A549 (cell line): Measurements from ENCODE around the gene ZNF599. TPM values are rescaled to one million over a fixed set of nuclear protein-coding genes. Genes with fewer than 3 reads are reported as not detected.

Experiments
- ATAC-seq, 2 experiments: fragments of 200-7000 bp in 1 of 2; fragments of >200 bp in 1 of 2; cut with Nextera tagmentation in 1 of 2; cut with Tn5 transposase in 1 of 2; 3 replicates each; pipeline versions ENCODE4 v1.8.0 to v1.9.1; 2018 to 2020; ENCODE audit warnings: mild to moderate bottlenecking in 1 of 2, moderate library complexity in 1 of 2
- CTCF ChIA-PET: fragments of 300-600 bp; sonication (Branson Sonifier 250); formaldehyde crosslinking; extraction: SDS; loops from one replicate; lab custom pipeline; 2021; ENCODE audit warnings: antibody characterized with exemption, inconsistent platforms; lab: Yijun Ruan, JAX
- POLR2A ChIA-PET: fragments of 350-600 bp; formaldehyde crosslinking; extraction: SDS; loops from one replicate; lab custom pipeline; 2021; ENCODE audit warnings: antibody characterized with exemption, inconsistent platforms; lab: Yijun Ruan, JAX
- DNase-seq, 2 experiments: peaks; one replicate each; pipeline versions ENCODE4 v3.0.0 to v3.0.0-alpha.2; 2011 to 2016; ENCODE audit warnings: low read depth in 1 of 2, low spot score in 1 of 2
- FAIRE-seq: peaks from 2 replicates; lab custom pipeline; 2011; peaks lifted over from hg19 to GRCh38; lab: Jason Lieb, UNC
- H3K27ac ChIP-seq, 2 experiments: fragments of >200 bp; sonication (Bioruptor Twin); formaldehyde crosslinking; 3 replicates each; pipeline ENCODE4 v1.5.1; 2016 to 2017
- H3K4me1 ChIP-seq: fragments of >200 bp; sonication (Bioruptor Twin); formaldehyde crosslinking; 3 replicates; pipeline ENCODE4 v1.6.1; 2016
- H3K4me2 ChIP-seq: fragments of >200 bp; sonication (Bioruptor Twin); formaldehyde crosslinking; 3 replicates; pipeline ENCODE4 v1.6.1; 2016
- H3K4me3 ChIP-seq: fragments of >200 bp; sonication (Bioruptor Twin); formaldehyde crosslinking; 3 replicates; pipeline ENCODE4 v1.5.1; 2016
- H3K9me3 ChIP-seq: fragments of >200 bp; sonication (Bioruptor Twin); formaldehyde crosslinking; 3 replicates; pipeline ENCODE4 v1.6.1; 2016
- FOXS1 ChIP-seq: fragments of 250-450 bp; sonication (Bioruptor Pico); IDR thresholded peaks from 2 replicates; pipeline ENCODE4 v1.5.0; 2020; ENCODE audit warnings: mild to moderate bottlenecking, moderate library complexity
- GATA3 ChIP-seq: IDR thresholded peaks from 2 replicates; pipeline ENCODE4 v1.6.1; 2012; ENCODE audit warnings: borderline replicate concordance
- HES2 ChIP-seq: fragments of >200 bp; sonication (Bioruptor Twin); formaldehyde crosslinking; IDR thresholded peaks from 2 replicates; pipeline ENCODE4 v1.6.1; 2016
- HEYL ChIP-seq: fragments of 250-450 bp; sonication (Bioruptor Pico); IDR thresholded peaks from 2 replicates; pipeline ENCODE4 v1.8.0; 2021; ENCODE audit warnings: mild to moderate bottlenecking, moderate library complexity
- HOXA7 ChIP-seq: fragments of 250-450 bp; sonication (Bioruptor Pico); IDR thresholded peaks from 2 replicates; pipeline ENCODE4 v1.5.0; 2020; ENCODE audit warnings: mild to moderate bottlenecking, moderate library complexity
- PHF8 ChIP-seq: fragments of 200-600 bp; sonication (generic); IDR thresholded peaks from 2 replicates; pipeline ENCODE4 v1.6.1; 2016; ENCODE audit warnings: low read depth, mild to moderate bottlenecking, antibody characterized with exemption, moderate library complexity, borderline replicate concordance
- POLR2A ChIP-seq: IDR thresholded peaks from 2 replicates; pipeline ENCODE4 v1.6.1; 2012; ENCODE audit warnings: mild to moderate bottlenecking, low read length
- REST ChIP-seq: fragments of 200-600 bp; sonication (generic); IDR thresholded peaks from 2 replicates; pipeline ENCODE4 v1.6.1; 2016; ENCODE audit warnings: antibody characterized with exemption, mild to moderate bottlenecking, moderate library complexity
- TFCP2L1 ChIP-seq: fragments of 250-450 bp; sonication (Bioruptor Pico); IDR thresholded peaks from 2 replicates; pipeline ENCODE4 v1.5.0; 2021; ENCODE audit warnings: mild to moderate bottlenecking
- ZNF302 ChIP-seq: fragments of 250-450 bp; sonication (Bioruptor Pico); IDR thresholded peaks from 2 replicates; pipeline ENCODE4 v1.9.0; 2021; ENCODE audit warnings: inconsistent platforms, mild to moderate bottlenecking, moderate library complexity
- ZSCAN20 ChIP-seq: fragments of 250-450 bp; sonication (Bioruptor Pico); IDR thresholded peaks from 2 replicates; pipeline ENCODE4 v1.8.0; 2022; ENCODE audit warnings: mild to moderate bottlenecking, moderate library complexity
- WGBS: methylation state at CpG from one replicate; pipeline ENCODE4 v1.1.6; 2017; ENCODE audit errors: missing lambda C conversion rate; 5-methylcytosine and 5-hydroxymethylcytosine counted together
- polyA plus RNA-seq, 4 experiments: library from polyadenylated mRNA; depleted of rRNA in 3 of 4; stranded (reverse); fragments of >200 nt; fragmentation: RNase III in 1 of 4; extraction: RNeasy Plus Mini Kit Qiagen cat#74134 plus additional on column Dnase treatment in 1 of 4; gene quantifications; 2 replicates in 3 of 4; 3 replicates in 1 of 4; pipeline ENCODE4 v1.2.3, GENCODE V29; 2011 to 2017

Gene ZNF599
- polyA plus RNA-seq, 2 of the 4 experiments (the other 2 are of a cell fraction) = 2.6 to 3.9 TPM

- FAIRE-seq = peak; percentile 85
- ChIA-PET POLR2A (no interaction called here), CTCF (interaction anchor here (0.5 kb wide), 1 partner anchor 279 kb away, joined by 3 read pairs; no protein-coding TSS in a partner anchor)
- DNase-seq = no peak
- TF ChIP-seq POLR2A (no peak), ZNF302 (no peak), HES2 (no peak), REST (no peak), HOXA7 (no peak)
- ATAC-seq = no peak
- Histone ChIP-seq H3K4me1 (no peaks in the 10 kb centered on the region), H3K4me3 (no peak overlapping the region), H3K27ac (no peak overlapping the region), H3K9me3 (peaks cover 50% of the 10 kb centered on the region; the same call in 2 of the 3 replicates), H3K4me2 (no peak overlapping the region)
- WGBS = 2% methylated on average over 2 of the region's 2 CpGs
These were observed 15.1 kb upstream of the ZNF599 start for GRCh38 chr19:34788074-34788473.

- Histone ChIP-seq H3K4me3 (no peak overlapping the region), H3K9me3 (peaks cover 52% of the 10 kb centered on the region; the same call in 2 of the 3 replicates), H3K4me2 (no peak overlapping the region), H3K4me1 (no peaks in the 10 kb centered on the region), H3K27ac (no peak overlapping the region)
- no peak for DNase-seq
- FAIRE-seq = peak; percentile 18
- WGBS = 6% methylated on average over 3 of the region's 3 CpGs
- ChIA-PET CTCF (no interaction called here), POLR2A (no interaction called here)
- ATAC-seq = no peak
- no peak for TF ChIP-seq REST
These were observed 14.2 kb upstream of the ZNF599 start for GRCh38 chr19:34787059-34787824.

- peak; percentile 83 for FAIRE-seq
- TF ChIP-seq TFCP2L1 (CRISPR knock-in tag) = no peak
- no peak for TF ChIP-seq FOXS1 (CRISPR knock-in tag)
- TF ChIP-seq PHF8 = no peak
- no peak for TF ChIP-seq ZSCAN20 (CRISPR knock-in tag)
- TF ChIP-seq HEYL = no peak
- no peak for TF ChIP-seq GATA3
- TF ChIP-seq, all 56 proteins: peak for 0
- Histone ChIP-seq H3K27ac (no peak overlapping the region), H3K4me3 (no peak overlapping the region), H3K9me3 (peaks cover 53% of the 10 kb centered on the region; the same call in 2 of the 3 replicates), H3K4me2 (no peak overlapping the region), H3K4me1 (no peaks in the 10 kb centered on the region)
- POLR2A ChIA-PET = no interaction called here
- 19% methylated on average over 5 of the region's 5 CpGs for WGBS
- ATAC-seq = no peak
- CTCF ChIA-PET = no interaction called here
- no peak for DNase-seq
These were observed 13.2 kb upstream of the ZNF599 start for GRCh38 chr19:34786236-34786635.
